Measurements from ENCODE around the gene SH3D19. TPM values are rescaled to one million over a fixed set of nuclear protein-coding genes. Genes with fewer than 3 reads are reported as not detected.

The SH3D19 gene
- total RNA-seq, 1 donor, result 46.6 TPM

DNA sequence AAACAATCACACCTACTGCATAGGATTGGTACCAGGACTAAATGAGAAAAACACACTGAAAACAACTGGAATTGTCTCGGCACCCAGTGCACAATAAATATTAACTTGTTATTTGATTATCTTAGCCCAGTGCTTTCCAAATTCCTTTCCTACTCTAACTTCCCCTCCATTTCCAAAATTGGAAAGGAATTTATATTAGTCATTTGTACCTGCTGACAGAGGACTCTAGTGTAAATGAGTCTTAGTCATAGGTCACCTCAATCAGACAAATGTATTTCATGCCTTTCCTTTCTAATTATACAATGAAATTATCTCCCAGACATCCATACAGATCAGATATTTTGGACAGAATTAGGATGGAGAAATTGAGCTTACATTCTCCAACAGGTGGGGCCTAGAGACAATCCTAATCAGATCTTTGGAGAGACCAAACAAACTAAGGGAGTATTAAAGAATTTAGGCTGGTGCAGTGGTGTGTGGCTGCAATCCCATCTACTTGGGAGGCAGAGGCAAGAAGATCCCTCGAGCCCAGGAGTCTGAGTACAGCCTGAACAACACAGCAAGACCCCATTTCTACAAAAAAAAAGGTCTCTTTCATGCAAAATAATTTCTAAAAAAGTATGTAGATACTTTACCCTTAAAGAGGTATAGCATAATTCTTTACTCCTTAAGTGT lies 10.1 kb downstream of the SH3D19 start:
- no peak for DNase-seq (ENCODE audit: low read depth)
- TF ChIP-seq CTCF (IDR thresholded peaks at IDR 0.05; ENCODE audit: insufficient read depth, low read depth, low read length), result no peak
- no peak overlapping the region for H3K4me3 ChIP-seq (ENCODE audit: low read depth, low read length)

GRCh38 chr4:151314479-151314878 lies 10.9 kb downstream of the SH3D19 start:
- H3K4me3 ChIP-seq (ENCODE audit: low read depth, low read length), result no peak overlapping the region
- no peak for DNase-seq (ENCODE audit: low read depth)
- no peak for TF ChIP-seq CTCF (IDR thresholded peaks at IDR 0.05; ENCODE audit: insufficient read depth, low read depth, low read length)

GRCh38 chr4:151314010-151314355 lies 11.4 kb downstream of the SH3D19 start:
- TF ChIP-seq CTCF (IDR thresholded peaks at IDR 0.05; ENCODE audit: insufficient read depth, low read depth, low read length), result no peak
- DNase-seq (ENCODE audit: low read depth), result no peak
- no peak overlapping the region for H3K4me3 ChIP-seq (ENCODE audit: low read depth, low read length)

- DNase-seq (ENCODE audit: low read depth), result no peak
- no peak for TF ChIP-seq CTCF (IDR thresholded peaks at IDR 0.05; ENCODE audit: insufficient read depth, low read depth, low read length)
- no peak overlapping the region for H3K4me3 ChIP-seq (ENCODE audit: low read depth, low read length)
Measured at GRCh38 chr4:151313306-151314009, 11.9 kb downstream of the SH3D19 start.

DNA sequence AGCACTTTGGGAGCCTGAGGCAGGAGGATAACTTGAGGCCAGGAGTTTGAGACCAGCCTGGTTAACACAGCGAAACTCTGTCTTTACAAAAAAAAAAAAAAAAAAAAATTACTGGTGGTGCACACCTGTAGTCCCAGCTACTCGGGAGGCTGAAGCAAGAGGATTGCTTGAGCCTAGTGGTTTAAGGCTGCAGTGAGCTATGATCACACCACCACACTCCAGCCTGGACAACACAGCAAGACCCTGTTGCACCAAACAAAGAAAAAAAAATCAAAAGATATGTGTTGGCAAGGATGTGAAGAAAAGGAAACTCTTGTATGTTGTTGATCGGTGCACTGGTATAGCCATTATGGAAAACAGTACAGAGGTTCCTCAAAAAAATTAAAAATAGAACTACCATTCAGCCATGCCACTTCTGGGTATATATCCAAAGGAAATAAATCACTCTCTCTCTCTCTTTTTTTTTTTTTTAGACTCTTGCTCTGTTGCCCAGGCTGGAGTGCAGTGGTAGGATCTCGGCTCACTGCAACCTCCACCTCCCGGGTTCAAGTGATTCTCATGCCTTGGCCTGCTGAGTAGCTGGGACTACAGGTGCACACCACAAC lies 15.2 kb downstream of the SH3D19 start:
- H3K4me3 ChIP-seq (ENCODE audit: low read depth, low read length), result no peak overlapping the region
- TF ChIP-seq CTCF (IDR thresholded peaks at IDR 0.05; ENCODE audit: insufficient read depth, low read depth, low read length), result no peak
- DNase-seq (ENCODE audit: low read depth), result no peak

GRCh38 chr4:151304755-151305154 lies 20.6 kb downstream of the SH3D19 start:
- TF ChIP-seq CTCF (IDR thresholded peaks at IDR 0.05; ENCODE audit: insufficient read depth, low read depth, low read length), result no peak
- no peak overlapping the region for H3K4me3 ChIP-seq (ENCODE audit: low read depth, low read length)
- DNase-seq (ENCODE audit: low read depth), result peak; percentile 79

Measured in fibroblast of villous mesenchyme (primary cell).